ENCODE data around the gene SCAMP3.

DNA sequence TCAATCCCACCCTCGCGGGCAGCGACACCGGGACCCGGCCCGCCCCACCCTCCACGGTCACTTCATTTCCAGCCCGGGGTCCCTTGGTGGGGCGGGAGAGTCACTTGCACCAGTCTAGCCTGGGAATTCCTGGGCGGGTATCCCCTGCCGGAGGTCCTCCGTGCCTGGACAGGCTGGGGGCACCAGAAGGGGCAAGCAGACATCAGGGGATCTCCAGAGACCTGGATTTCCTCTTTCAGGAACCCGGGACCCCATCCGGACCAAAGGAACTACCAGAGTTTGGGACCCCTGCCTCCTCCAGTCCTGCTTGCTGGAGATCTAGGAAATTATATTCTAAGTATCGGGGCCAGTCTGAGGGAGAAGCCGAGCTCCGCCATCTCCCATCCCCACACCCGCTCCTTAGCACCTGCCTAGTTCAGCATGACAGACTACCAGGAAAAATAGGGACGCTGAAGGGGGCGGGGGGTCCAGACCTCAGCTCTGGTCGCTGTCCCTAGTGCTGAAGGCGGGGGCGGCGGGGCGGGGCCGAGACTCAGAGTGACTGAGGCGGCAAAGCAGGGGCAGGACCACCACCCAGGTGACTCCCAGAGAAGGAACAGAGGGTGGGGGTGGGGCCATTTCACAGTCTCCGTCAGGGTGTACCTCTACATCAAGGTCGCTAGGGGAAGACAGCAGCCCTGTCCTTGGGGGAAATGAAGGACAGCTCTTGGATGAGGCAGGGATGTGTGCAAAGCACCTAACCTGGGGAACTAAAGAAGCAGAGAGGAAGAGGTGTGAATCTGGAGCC lies 15.9 kb upstream of the SCAMP3 start:
- TF ChIP-seq POLR2A (IDR thresholded peaks at IDR 0.05): no peak
- TF ChIP-seq, protein P1, sequence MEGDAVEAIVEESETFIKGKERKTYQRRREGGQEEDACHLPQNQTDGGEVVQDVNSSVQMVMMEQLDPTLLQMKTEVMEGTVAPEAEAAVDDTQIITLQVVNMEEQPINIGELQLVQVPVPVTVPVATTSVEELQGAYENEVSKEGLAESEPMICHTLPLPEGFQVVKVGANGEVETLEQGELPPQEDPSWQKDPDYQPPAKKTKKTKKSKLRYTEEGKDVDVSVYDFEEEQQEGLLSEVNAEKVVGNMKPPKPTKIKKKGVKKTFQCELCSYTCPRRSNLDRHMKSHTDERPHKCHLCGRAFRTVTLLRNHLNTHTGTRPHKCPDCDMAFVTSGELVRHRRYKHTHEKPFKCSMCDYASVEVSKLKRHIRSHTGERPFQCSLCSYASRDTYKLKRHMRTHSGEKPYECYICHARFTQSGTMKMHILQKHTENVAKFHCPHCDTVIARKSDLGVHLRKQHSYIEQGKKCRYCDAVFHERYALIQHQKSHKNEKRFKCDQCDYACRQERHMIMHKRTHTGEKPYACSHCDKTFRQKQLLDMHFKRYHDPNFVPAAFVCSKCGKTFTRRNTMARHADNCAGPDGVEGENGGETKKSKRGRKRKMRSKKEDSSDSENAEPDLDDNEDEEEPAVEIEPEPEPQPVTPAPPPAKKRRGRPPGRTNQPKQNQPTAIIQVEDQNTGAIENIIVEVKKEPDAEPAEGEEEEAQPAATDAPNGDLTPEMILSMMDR (IDR thresholded peaks at IDR 0.05): peak in 2 of 7 experiments; percentile 9 to 27

Measured in stomach (tissue), 4 donors.